Neuron (in vitro differentiated cells): ENCODE data around the gene CTNNA2.
"Not testable (repeated sequence)": the region's sequence is repeated elsewhere in the genome, so short reads cannot be mapped to it uniquely, and the experiment has no call there.

Source experiments
- H2AFZ ChIP-seq: one replicate; pipeline ENCODE4 v1.6.1; 2013; ENCODE audit warnings: low read depth, mild to moderate bottlenecking, inconsistent platforms, low read length, moderate library complexity
- H3K27me3 ChIP-seq: one replicate; pipeline ENCODE4 v1.6.1; 2013; ENCODE audit warnings: low read length; ENCODE audit not compliant: insufficient read depth
- H3K36me3 ChIP-seq: one replicate; pipeline ENCODE4 v1.6.1; 2013; ENCODE audit warnings: low read length; ENCODE audit not compliant: insufficient read depth
- H3K4me1 ChIP-seq: one replicate; pipeline ENCODE4 v1.6.1; 2013; ENCODE audit warnings: low read length; ENCODE audit not compliant: insufficient read depth
- H3K4me3 ChIP-seq: 2 replicates; pipeline ENCODE4 v1.5.1; 2013; ENCODE audit warnings: mild to moderate bottlenecking, low read length, moderate library complexity
- H3K9me3 ChIP-seq: one replicate; pipeline ENCODE4 v1.6.1; 2013; ENCODE audit warnings: low read length

Gene CTNNA2

DNA sequence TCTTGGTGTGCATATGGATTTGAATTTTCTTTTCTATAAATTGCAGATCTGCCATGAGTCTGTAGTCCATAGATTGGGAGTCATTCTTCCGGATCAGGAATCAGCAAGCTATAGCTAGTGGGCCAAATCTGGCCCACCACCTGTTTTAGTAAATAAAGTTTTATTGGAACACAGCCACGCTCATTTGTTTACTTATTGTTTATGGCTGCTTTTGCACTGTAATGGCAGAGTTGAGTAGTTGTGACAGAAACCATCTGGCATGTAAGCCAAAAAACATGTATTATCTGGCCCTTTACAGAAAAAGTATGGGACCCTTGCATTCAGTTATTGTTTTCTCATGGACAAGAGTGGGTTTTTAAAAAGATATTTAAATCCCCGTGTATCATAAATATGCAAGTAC is 600.5 kb downstream of the CTNNA2 start:
- no peaks in the 10 kb centered on the region for H3K27me3 ChIP-seq
- no peaks in the 10 kb centered on the region for H3K4me1 ChIP-seq
- no peak overlapping the region for H3K4me3 ChIP-seq
- H3K9me3 ChIP-seq, result no peaks in the 10 kb centered on the region
- no peaks in the 10 kb centered on the region for H3K36me3 ChIP-seq
- H2AFZ ChIP-seq, result no peak overlapping the region

- H3K27me3 ChIP-seq, result no peaks in the 10 kb centered on the region
- H3K4me3 ChIP-seq, result no peak overlapping the region
- no peak overlapping the region for H2AFZ ChIP-seq
- no peaks in the 10 kb centered on the region for H3K4me1 ChIP-seq
- no peaks in the 10 kb centered on the region for H3K36me3 ChIP-seq
- H3K9me3 ChIP-seq, result no peaks in the 10 kb centered on the region
These were observed 602.0 kb downstream of the CTNNA2 start for GRCh38 chr2:80114812-80115211.

GRCh38 chr2:80117401-80117800 is 604.5 kb downstream of the CTNNA2 start:
- H3K4me1 ChIP-seq, result no peaks in the 10 kb centered on the region
- H3K9me3 ChIP-seq, result no peaks in the 10 kb centered on the region
- no peak overlapping the region for H2AFZ ChIP-seq
- no peaks in the 10 kb centered on the region for H3K27me3 ChIP-seq
- no peaks in the 10 kb centered on the region for H3K36me3 ChIP-seq
- H3K4me3 ChIP-seq, result no peak overlapping the region

- no peaks in the 10 kb centered on the region for H3K36me3 ChIP-seq
- H3K4me3 ChIP-seq, result no peak overlapping the region
- H3K4me1 ChIP-seq, result no peaks in the 10 kb centered on the region
- H3K27me3 ChIP-seq, result no peaks in the 10 kb centered on the region
- H2AFZ ChIP-seq, result no peak overlapping the region
- no peaks in the 10 kb centered on the region for H3K9me3 ChIP-seq
These were observed 608.0 kb downstream of the CTNNA2 start for GRCh38 chr2:80120866-80121265.

GRCh38 chr2:80122675-80123074 is 609.8 kb downstream of the CTNNA2 start:
- Histone ChIP-seq H3K36me3 (no peaks in the 10 kb centered on the region), H3K27me3 (no peaks in the 10 kb centered on the region), H2AFZ (no peak overlapping the region), H3K9me3 (no peaks in the 10 kb centered on the region), H3K4me1 (no peaks in the 10 kb centered on the region), H3K4me3 (no peak overlapping the region)

DNA sequence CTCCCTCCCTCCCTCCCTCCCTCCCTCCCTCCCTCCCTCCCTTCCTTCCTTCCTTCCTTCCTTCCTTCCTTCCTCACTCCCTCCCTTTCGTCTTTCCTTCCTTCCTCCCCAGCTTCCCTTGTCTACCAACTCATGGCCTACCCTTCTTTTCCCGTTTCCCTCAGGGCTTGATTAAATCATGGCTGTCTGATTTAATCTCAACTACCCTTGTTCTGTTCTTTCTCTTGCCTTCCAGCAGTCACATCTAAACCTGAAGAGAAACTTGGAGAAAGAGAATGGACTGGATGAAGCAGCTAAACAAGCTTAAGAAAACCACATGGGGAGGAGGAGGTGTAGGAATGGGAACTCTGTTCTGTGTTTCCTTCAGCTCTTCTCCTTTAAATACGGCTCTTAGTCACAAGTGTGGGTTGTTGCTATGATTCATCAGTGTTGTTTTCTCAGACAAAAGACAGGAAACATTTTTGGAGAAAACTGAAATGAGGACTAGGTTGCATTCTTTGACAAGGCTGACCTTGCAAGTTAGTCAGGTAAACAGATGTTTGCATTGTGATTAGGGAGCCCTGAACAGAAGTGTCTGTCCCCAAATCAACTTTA is 613.8 kb downstream of the CTNNA2 start:
- Histone ChIP-seq H2AFZ (no peak overlapping the region), H3K27me3 (no peaks in the 10 kb centered on the region), H3K4me3 (no peak overlapping the region), H3K9me3 (no peaks in the 10 kb centered on the region), H3K4me1 (no peaks in the 10 kb centered on the region), H3K36me3 (no peaks in the 10 kb centered on the region)

DNA sequence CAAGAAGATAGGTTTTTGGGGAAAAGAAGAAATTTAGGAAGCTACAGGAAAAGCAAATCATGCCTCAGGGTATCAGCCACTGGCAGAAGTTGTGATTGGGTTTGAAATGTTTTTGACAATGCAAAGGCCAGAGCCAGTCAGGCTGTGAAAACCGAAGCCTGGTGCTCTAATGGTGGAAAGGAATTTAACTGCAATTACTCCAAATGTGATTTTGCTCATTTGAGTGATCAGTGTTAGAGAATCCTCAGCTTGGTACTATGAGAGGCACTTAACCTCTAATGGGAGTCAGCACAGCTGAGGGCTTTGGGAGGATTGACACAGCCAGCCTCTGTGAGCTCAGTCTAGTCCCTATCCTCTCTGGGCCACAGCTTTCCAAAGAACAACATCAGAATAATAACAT is 615.2 kb downstream of the CTNNA2 start:
- Histone ChIP-seq H2AFZ (no peak overlapping the region), H3K4me3 (no peak overlapping the region), H3K4me1 (no peaks in the 10 kb centered on the region), H3K9me3 (no peaks in the 10 kb centered on the region), H3K36me3 (no peaks in the 10 kb centered on the region), H3K27me3 (no peaks in the 10 kb centered on the region)

DNA sequence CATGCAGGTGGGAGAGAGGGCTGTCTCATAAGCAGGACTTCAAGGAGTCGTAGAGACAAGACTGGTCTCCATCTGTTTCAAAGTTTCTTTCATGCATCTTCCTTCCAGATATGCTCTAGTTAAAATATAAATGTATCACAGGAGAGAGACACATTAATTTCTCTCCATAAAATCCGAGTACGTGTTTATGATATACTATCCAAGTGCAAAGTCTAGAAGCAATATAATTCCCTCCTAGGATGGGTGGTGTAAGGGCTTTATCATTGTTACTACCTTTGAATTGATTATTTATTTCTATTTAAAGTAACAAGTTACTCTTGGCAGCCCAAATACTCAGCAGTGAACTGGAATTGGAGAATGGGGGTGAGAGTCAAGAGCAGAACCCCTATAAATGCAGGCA is 619.4 kb downstream of the CTNNA2 start:
- Histone ChIP-seq H3K36me3 (no peaks in the 10 kb centered on the region), H3K4me1 (no peaks in the 10 kb centered on the region), H2AFZ (no peak overlapping the region), H3K4me3 (no peak overlapping the region), H3K27me3 (no peaks in the 10 kb centered on the region), H3K9me3 (no peaks in the 10 kb centered on the region)

DNA sequence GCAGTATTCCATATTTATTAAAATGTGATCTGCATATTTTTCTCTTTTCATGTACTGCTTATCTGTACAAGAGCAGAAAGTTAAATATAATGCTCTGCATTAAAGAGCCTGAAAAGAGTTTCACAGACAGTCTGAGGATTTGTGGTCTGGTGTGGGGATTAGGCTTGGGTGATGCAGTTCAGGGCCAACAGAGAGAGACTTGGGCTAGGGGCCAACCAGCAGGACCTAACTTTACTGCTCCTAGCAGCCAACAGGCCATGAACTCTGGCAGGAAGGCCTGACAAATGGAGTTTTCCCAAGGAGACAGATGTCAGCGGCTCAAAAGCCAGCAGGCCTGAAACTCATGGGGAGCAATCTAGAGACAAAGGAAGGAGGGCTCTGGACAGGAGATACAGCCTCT is 622.1 kb downstream of the CTNNA2 start:
- Histone ChIP-seq H3K36me3 (no peaks in the 10 kb centered on the region), H3K27me3 (no peaks in the 10 kb centered on the region), H3K4me3 (no peak overlapping the region), H3K9me3 (no peaks in the 10 kb centered on the region), H3K4me1 (no peaks in the 10 kb centered on the region), H2AFZ (no peak overlapping the region)

- Histone ChIP-seq H3K4me3 (no peak overlapping the region), H3K4me1 (no peaks in the 10 kb centered on the region), H2AFZ (no peak overlapping the region), H3K36me3 (no peaks in the 10 kb centered on the region), H3K27me3 (no peaks in the 10 kb centered on the region), H3K9me3 (no peaks in the 10 kb centered on the region)
These were observed 623.5 kb downstream of the CTNNA2 start for GRCh38 chr2:80136338-80136737.

- no peaks in the 10 kb centered on the region for H3K4me1 ChIP-seq
- H3K9me3 ChIP-seq, result no peaks in the 10 kb centered on the region
- H3K36me3 ChIP-seq, result no peaks in the 10 kb centered on the region
- H3K4me3 ChIP-seq, result no peak overlapping the region
- no peaks in the 10 kb centered on the region for H3K27me3 ChIP-seq
- no peak overlapping the region for H2AFZ ChIP-seq
These were observed 626.1 kb downstream of the CTNNA2 start for GRCh38 chr2:80139001-80139400.

- Histone ChIP-seq H3K4me3 (no peak overlapping the region), H3K27me3 (no peaks in the 10 kb centered on the region), H3K4me1 (no peaks in the 10 kb centered on the region)
These were observed 628.3 kb downstream of the CTNNA2 start for GRCh38 chr2:80141007-80141726.

GRCh38 chr2:80145499-80145898 is 632.6 kb downstream of the CTNNA2 start:
- no peaks in the 10 kb centered on the region for H3K9me3 ChIP-seq
- no peak overlapping the region for H2AFZ ChIP-seq
- H3K4me3 ChIP-seq, result no peak overlapping the region
- H3K27me3 ChIP-seq, result no peaks in the 10 kb centered on the region
- no peaks in the 10 kb centered on the region for H3K4me1 ChIP-seq
- H3K36me3 ChIP-seq, result no peaks in the 10 kb centered on the region

More at GRCh38 chr2:80141007-80141726, 628.3 kb downstream of the CTNNA2 start:
- Histone ChIP-seq H3K36me3 (no peaks in the 10 kb centered on the region), H2AFZ (no peak overlapping the region), H3K9me3 (no peaks in the 10 kb centered on the region)

- H3K9me3 ChIP-seq, H3K36me3 ChIP-seq: not testable (repeated sequence)
These were observed 633.9 kb downstream of the CTNNA2 start for GRCh38 chr2:80146757-80147156.

More at GRCh38 chr2:80146757-80147156, 633.9 kb downstream of the CTNNA2 start:
- H2AFZ ChIP-seq, H3K4me3 ChIP-seq, H3K4me1 ChIP-seq, H3K27me3 ChIP-seq: not testable (repeated sequence)
